Thymus (tissue), 11 donors: ENCODE measurements around the gene CHST11. TPM values are rescaled to one million over a fixed set of nuclear protein-coding genes. Genes with fewer than 3 reads are reported as not detected.

Source experiments
- DNase-seq, 9 donors: peaks; one replicate each; pipeline ENCODE4 v3.0.0-alpha.2; 2013; ENCODE audit warnings: low spot score in 9 of 9, low read depth in 6 of 9, missing footprints in 1 of 9
- H3K27ac ChIP-seq, 2 donors: one replicate each; pipeline ENCODE4 v1.5.1; 2013; ENCODE audit warnings: control low read depth in 1 of 2, low read depth in 1 of 2, low read length in 1 of 2, mild to moderate bottlenecking in 1 of 2, moderate library complexity in 1 of 2
- H3K27me3 ChIP-seq, 2 donors: one replicate each; pipeline ENCODE4 v1.5.1; 2013; ENCODE audit warnings: low read length in 1 of 2; ENCODE audit not compliant: control insufficient read depth in 2 of 2, insufficient read depth in 1 of 2
- H3K36me3 ChIP-seq, 2 donors: one replicate each; pipeline ENCODE4 v1.5.1; 2013; ENCODE audit warnings: low read length in 1 of 2, mild to moderate bottlenecking in 1 of 2, moderate library complexity in 1 of 2; ENCODE audit not compliant: control insufficient read depth in 2 of 2, insufficient read depth in 2 of 2
- H3K4me1 ChIP-seq, 2 donors: one replicate each; pipeline ENCODE4 v1.5.1; 2013; ENCODE audit warnings: low read length in 2 of 2; ENCODE audit not compliant: control insufficient read depth in 2 of 2, insufficient read depth in 2 of 2
- H3K4me3 ChIP-seq, 2 donors: one replicate each; pipeline ENCODE4 v1.5.1; 2013; ENCODE audit warnings: low read length in 2 of 2, control low read depth in 1 of 2, mild to moderate bottlenecking in 1 of 2
- H3K9me3 ChIP-seq, 2 donors: one replicate each; pipeline ENCODE4 v1.5.1; 2013; ENCODE audit warnings: low read length in 1 of 2, mild to moderate bottlenecking in 1 of 2; ENCODE audit not compliant: control insufficient read depth in 2 of 2, insufficient read depth in 1 of 2
- WGBS: extraction: QIAGEN DNeasy Blood & Tissue Kit; methylation state at CpG from one replicate; pipeline ENCODE4 v1.1.7; 2013; 5-methylcytosine and 5-hydroxymethylcytosine counted together
- polyA plus RNA-seq: library from polyadenylated mRNA; stranded (reverse); fragments of 200-250 nt; gene quantifications from one replicate; pipeline ENCODE4 v1.2.3, GENCODE V29; 2013
- total RNA-seq: library from RNA; stranded (reverse); fragments of 120-200 nt; gene quantifications from one replicate; pipeline ENCODE4 v1.2.4, GENCODE V29; 2013
- donor health status: healthy.

Gene CHST11
- total and polyA plus RNA-seq, 2 donors, result 6.7 to 21.0 TPM

DNA sequence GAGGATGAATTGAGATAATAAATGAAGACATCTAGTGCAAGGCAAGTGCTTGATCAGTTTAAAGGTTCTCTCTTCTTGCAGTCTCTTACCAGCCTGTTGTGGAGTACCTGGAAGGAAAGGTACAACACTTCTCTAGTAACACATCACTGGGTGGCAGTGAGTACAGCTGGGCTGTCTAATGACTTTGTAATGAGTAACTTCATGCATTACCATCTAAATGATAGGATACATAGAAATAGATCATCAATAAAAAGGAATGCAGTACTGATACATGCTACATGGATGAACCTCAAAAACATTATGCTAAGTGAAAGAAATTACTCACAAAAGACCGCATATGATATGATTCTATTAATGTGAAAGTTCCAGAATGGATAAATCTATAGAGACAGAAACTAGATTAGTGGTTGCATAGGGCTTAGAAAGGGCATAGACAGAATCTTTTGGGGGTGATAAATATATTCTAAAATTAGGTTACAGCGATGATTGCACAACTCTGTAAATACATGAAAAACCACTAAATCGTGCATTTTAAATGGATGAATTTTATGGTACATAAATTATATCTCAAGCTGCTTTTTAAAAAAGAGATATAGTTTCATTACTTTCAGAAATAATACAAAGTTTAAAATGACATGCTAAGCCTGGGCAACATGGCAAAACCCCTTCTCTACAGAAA is 224.4 kb downstream of the CHST11 start:
- Histone ChIP-seq H3K4me1 (peaks cover 19 to 38% of the 10 kb centered on the region in 2 donors), H3K27ac (no peak overlapping the region), H3K27me3 (no peaks in the 10 kb centered on the region), H3K4me3 (no peak overlapping the region), H3K36me3 (no peaks in the 10 kb centered on the region), H3K9me3 (no peaks in the 10 kb centered on the region)
- DNase-seq, result no peak
- 94% methylated on average over 3 of the region's 3 CpGs for WGBS

DNA sequence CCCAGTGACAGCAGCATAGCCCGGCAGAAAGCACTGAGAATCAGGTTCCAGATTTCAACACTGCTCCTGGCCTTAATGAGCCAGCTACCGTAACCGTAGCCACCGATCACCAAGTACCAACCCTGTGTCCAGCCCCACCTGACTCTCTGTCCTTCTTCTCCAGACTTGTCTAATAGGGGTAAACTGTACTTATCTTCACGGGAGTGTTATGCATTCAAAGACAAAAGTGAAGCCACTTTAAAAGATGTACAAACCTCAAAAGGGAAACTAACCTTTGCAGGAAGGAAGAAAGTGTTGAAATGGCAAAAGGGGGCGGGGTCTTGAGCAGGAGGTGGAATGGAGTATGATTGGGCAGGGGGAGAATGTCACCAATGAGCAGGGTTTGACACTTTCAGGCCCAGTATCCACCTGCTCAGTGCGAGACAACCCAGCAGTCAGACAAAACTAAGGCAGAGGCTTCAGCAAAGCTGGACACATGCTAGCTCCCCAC is 226.1 kb downstream of the CHST11 start:
- H3K4me3 ChIP-seq, result peak overlapping the region in 1 of 2 donors; percentile 37
- H3K4me1 ChIP-seq, result peaks cover 19 to 49% of the 10 kb centered on the region in 2 donors

DNA sequence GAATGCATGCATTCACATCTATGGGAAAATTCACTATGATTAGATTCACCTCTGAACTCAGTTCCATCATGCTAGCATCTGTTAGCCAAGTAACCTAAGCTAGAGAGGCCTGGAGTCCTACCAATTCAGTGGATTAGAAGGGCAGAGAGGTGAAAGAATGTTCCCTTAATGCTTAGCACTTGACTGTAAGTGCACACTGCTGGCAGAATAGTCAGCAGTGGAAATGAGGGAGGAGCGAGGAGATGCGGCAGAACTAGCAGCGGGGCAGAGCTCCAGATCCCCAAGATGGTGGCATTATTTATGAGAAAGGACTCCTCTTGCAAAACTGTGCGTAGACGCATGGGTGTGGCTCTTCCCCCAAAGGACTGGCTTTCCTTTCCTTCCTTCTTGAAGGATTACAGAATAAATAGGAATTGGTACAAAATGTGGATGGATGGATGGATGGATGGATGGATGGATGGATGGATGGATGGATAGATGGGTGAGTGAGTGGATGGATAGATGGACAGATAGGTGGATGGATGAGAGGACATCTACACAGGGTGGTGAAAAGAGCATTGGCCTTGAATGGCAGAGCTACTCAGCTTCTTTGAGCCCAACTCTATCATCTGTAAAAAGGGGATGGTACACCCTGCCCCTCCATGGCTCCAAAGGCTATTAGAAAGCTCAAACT is 227.2 kb downstream of the CHST11 start:
- peaks cover 19 to 54% of the 10 kb centered on the region in 2 donors for H3K4me1 ChIP-seq

More for the DNA sequence above, 226.1 kb downstream of the CHST11 start:
- WGBS, result 10% methylated on average over 7 of the region's 7 CpGs
- no peaks in the 10 kb centered on the region for H3K27me3 ChIP-seq
- H3K9me3 ChIP-seq, result no peaks in the 10 kb centered on the region
- no peaks in the 10 kb centered on the region for H3K36me3 ChIP-seq
- peak; percentile 47 to 92 (median 69) for DNase-seq
- peak overlapping the region; percentile 68 to 88 for H3K27ac ChIP-seq

DNA sequence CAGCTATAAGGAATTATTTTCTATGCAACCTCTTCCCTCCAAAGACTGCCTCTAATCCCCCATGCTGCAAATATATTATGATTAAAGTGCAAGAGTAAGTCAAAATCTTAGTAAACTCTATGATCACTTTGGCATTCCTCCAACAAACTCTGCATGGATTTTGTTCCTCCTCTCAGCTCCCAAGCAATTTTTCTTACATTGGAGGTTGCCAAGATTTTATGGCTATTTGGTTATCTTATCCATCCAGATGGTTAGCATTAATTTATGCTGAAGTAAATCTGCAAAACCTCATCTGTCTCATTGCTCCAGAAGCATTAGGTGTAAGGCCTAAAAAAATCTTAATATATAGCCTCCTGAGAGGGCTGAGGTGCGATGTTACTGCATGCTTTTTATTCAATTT is 228.1 kb downstream of the CHST11 start:
- no peak overlapping the region for H3K27ac ChIP-seq
- DNase-seq, result no peak
- no peaks in the 10 kb centered on the region for H3K36me3 ChIP-seq
- no peaks in the 10 kb centered on the region for H3K27me3 ChIP-seq
- H3K4me3 ChIP-seq, result no peak overlapping the region
- peaks cover 19 to 57% of the 10 kb centered on the region in 2 donors for H3K4me1 ChIP-seq
- 94% methylated on average over 1 of the region's 1 CpG for WGBS
- H3K9me3 ChIP-seq, result no peaks in the 10 kb centered on the region

More for the DNA sequence above, 227.2 kb downstream of the CHST11 start:
- Histone ChIP-seq H3K27me3 (no peaks in the 10 kb centered on the region), H3K36me3 (no peaks in the 10 kb centered on the region), H3K9me3 (no peaks in the 10 kb centered on the region), H3K4me3 (no peak overlapping the region), H3K27ac (no peak overlapping the region)
- no peak for DNase-seq
- WGBS, result 98% methylated on average over 5 of the region's 5 CpGs

DNA sequence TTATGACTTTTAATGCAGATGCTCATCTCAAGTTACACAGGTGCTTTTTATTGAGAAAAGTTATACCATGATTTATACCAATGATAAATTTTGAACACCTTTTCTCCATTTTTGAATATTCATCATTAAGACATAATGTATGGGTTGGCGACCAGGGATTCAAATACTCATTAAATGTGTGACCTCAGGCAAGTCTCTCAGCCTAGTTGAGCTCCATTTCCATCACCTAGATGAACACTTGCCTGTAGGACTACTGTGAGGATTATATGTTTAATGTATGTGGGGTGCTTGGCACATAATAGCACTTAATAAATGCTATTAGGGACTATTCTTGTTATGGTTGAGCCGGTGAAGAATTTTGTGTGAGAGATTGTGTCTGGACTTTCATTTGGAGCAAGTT is 228.6 kb downstream of the CHST11 start:
- no peak for DNase-seq
- no peaks in the 10 kb centered on the region for H3K27me3 ChIP-seq
- no peaks in the 10 kb centered on the region for H3K36me3 ChIP-seq
- H3K4me3 ChIP-seq, result no peak overlapping the region
- 97% methylated on average over 2 of the region's 2 CpGs for WGBS
- no peak overlapping the region for H3K27ac ChIP-seq
- H3K4me1 ChIP-seq, result peaks cover 19 to 52% of the 10 kb centered on the region in 2 donors
- H3K9me3 ChIP-seq, result no peaks in the 10 kb centered on the region

DNA sequence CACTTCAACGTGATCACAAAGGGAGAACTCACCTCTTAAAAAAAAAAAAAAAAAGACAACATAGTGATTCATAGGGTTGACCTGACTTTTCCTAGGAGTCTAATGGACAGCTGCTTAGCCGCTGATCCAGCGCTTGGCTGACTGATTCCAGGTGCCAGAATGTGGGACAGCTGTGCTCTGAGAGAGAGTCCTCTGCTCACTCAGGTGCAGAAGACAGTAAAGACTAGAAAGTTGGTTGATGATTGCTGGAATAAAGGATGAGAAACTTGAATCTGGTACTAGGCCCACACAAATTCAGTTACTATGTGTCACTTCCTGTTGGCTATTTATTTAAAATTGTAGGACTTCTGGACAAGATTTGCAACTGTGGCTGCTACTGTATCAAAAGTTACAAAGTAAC is 229.4 kb downstream of the CHST11 start:
- no peaks in the 10 kb centered on the region for H3K36me3 ChIP-seq
- peaks cover 19 to 48% of the 10 kb centered on the region in 2 donors for H3K4me1 ChIP-seq
- 98% methylated on average over 3 of the region's 3 CpGs for WGBS
- no peaks in the 10 kb centered on the region for H3K9me3 ChIP-seq
- no peaks in the 10 kb centered on the region for H3K27me3 ChIP-seq
- no peak overlapping the region for H3K27ac ChIP-seq
- peak in 1 of 9 donors; percentile 18 for DNase-seq
- H3K4me3 ChIP-seq, result no peak overlapping the region

DNA sequence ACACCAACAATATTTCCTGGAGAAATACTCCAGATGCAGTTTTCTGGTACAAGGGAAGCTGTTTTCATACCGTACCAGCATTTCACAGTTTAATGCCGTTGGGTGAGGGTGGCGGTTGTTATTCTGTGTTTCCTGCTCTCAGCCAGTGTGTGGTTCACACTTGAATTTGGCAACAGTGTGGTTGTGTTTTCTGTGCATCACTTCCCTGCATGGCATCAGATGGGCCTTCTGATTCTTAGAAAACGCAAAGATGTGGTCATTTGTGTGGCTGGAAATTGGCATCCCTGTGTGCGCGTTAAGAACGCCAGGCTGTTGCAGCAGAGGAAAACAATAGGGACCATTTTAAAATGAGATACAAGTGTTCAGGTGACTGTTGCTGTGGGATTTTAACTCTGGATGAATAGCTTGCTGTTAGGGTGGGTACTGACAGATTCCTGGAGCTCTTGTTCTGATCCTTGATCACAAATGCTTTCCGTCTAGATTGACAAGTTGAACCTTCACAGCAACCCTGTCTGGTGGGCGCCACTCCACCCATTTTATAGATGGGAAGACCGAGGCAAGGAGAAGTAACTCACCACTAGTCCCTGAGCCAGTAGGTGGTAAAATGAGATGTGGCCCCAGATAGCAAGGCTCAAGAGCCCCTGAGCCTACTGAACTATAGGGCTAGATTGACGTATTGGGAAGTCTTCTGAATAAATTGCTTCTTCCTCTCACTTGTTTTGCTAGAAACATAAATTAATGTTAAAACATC is 231.2 kb downstream of the CHST11 start:
- Histone ChIP-seq H3K36me3 (peaks cover 0 to 9% of the 10 kb centered on the region in 2 donors), H3K4me3 (no peak overlapping the region), H3K4me1 (peaks cover 7 to 33% of the 10 kb centered on the region in 2 donors), H3K27me3 (no peaks in the 10 kb centered on the region), H3K9me3 (peaks cover 0 to 3% of the 10 kb centered on the region in 2 donors), H3K27ac (no peak overlapping the region)
- whole genome bisulfite sequencing, result 52% methylated on average over 11 of the region's 11 CpGs
- DNase-seq, result peak in 2 of 9 donors; percentile 38 to 64

DNA sequence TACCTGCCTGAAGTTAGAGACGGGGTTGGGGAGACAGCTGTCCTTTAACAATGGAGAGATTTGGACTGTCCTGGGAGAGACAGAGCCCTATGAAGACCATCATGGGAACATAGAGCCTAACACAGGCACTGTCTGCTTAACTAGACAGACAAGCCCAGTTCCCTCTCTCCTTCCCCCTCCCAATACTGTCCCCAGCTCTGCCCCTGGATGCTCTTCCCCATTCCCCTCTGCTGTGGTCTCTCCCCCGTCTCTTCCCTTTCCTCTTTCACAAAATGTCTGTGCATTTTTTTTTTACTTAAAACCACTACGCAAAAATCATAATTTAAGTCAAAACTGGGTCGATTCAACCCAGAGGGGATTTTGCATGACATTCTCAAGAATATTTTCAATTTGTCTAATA is 232.9 kb downstream of the CHST11 start:
- no peaks in the 10 kb centered on the region for H3K27me3 ChIP-seq
- peaks cover 6 to 30% of the 10 kb centered on the region in 2 donors for H3K4me1 ChIP-seq
- no peak for DNase-seq
- peaks cover 0 to 12% of the 10 kb centered on the region in 2 donors for H3K36me3 ChIP-seq
- 51% methylated on average over 4 of the region's 4 CpGs for WGBS
- peaks cover 0 to 3% of the 10 kb centered on the region in 2 donors for H3K9me3 ChIP-seq
- H3K4me3 ChIP-seq, result no peak overlapping the region
- no peak overlapping the region for H3K27ac ChIP-seq
